Sigmoid colon (tissue), 4 donors: Measurements from ENCODE around the gene CDK13.

ENCODE experiments used
- CTCF ChIP-seq, 4 experiments: fragments of 450-650 bp in 3 of 4; fragments of 200-600 bp in 1 of 4; IDR thresholded peaks; one replicate each; pipeline ENCODE4 v1.5.1; 2016 to 2019; ENCODE audit warnings: antibody characterized with exemption in 4 of 4, mild to moderate bottlenecking in 3 of 4, moderate library complexity in 2 of 4
- EP300 ChIP-seq, 4 donors: sonication (generic); formaldehyde crosslinking; IDR thresholded peaks; one replicate each; pipeline ENCODE4 v1.6.1; 2017; ENCODE audit warnings: antibody characterized with exemption in 4 of 4
- POLR2A ChIP-seq, 2 donors: fragments of 450-650 bp; IDR thresholded peaks; one replicate each; pipeline ENCODE4 v1.6.1; 2016; ENCODE audit warnings: antibody characterized with exemption in 2 of 2, mild to moderate bottlenecking in 2 of 2, moderate library complexity in 2 of 2
- POLR2AphosphoS5 ChIP-seq, 4 donors: sonication (generic); formaldehyde crosslinking; IDR thresholded peaks; one replicate each; pipeline ENCODE4 v1.6.1; 2017; ENCODE audit warnings: antibody characterized with exemption in 4 of 4

DNA sequence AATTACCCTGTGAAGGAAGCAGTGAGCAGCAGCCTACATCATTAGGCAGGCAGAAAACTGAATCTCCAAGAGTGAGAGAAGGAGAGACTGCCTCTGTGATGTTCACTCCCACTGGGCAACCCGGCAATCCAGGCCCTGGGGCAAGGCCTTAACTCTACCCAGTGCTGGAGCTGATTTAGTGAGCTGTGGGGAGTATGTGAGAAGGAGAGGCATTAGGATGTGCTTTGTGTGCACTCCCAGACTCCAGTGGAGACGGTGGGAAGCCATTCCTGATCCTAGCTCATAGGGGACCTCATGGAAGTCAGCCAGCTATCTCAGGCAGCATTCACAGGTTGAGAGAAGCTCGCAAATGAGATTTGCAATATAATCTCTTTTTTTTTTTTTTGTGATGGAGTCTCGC, 41.1 kb upstream of the CDK13 start:
- TF ChIP-seq CTCF (IDR thresholded peaks at IDR 0.05) (no peak), POLR2AphosphoS5 (IDR thresholded peaks at IDR 0.05) (no peak), POLR2A (IDR thresholded peaks at IDR 0.05) (no peak), EP300 (IDR thresholded peaks at IDR 0.05) (no peak)
